Measurements from ENCODE around the gene LCN10.
"Not testable (repeated sequence)": the region's sequence is repeated elsewhere in the genome, so short reads cannot be mapped to it uniquely, and the experiment has no call there.

LCN10 gene

DNA sequence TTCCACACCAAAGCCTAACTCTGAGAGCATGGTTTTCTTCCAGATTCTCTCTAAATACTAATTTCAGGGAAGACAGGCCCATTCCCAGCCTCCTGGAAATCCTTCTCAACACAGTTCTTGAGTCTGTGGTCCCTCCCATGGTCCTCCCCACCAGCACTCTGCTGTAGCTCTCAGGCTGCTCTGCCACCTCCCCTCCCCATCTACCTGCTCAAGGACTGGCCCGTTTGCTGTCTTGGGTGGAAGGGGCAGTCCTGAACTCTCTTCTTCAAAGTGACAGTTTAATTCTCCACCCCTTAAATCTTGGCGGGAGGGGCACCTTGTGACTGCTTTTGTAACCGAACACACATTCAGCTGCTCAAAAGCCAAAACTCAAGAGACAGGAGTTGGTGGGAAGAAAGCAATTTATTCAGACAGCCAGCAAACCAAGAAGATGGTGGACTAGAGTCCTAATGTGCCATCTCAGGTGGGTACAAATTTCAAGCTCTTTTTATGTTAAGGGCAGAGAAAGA is 29.2 kb upstream of the LCN10 start:
- DNase-seq: no peak

DNA sequence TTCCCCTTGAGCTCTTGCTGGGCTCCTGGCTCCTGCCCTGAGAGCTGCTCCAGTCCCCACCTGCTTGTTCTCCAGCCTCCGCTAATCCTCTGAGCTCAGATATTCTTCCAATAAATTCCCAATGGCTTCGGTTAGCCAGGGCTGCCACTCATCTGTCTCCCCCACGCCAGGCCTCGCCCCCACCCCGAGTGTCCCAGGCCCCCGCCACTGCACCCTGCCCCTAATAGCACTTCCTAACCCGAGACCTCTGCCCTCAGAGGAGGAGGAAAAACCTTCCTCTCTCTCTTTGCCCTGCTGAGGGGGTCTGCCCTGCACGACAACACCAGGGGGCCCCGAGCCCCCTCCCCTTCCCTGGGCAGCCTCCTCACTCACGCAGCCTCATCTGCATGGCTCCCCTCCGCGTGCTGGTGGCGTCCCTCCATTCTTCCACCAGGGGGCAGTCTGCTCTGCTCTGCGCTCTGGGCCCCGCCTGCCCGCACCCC is 27.0 kb upstream of the LCN10 start:
- DNase-seq: peak; percentile 36

DNA sequence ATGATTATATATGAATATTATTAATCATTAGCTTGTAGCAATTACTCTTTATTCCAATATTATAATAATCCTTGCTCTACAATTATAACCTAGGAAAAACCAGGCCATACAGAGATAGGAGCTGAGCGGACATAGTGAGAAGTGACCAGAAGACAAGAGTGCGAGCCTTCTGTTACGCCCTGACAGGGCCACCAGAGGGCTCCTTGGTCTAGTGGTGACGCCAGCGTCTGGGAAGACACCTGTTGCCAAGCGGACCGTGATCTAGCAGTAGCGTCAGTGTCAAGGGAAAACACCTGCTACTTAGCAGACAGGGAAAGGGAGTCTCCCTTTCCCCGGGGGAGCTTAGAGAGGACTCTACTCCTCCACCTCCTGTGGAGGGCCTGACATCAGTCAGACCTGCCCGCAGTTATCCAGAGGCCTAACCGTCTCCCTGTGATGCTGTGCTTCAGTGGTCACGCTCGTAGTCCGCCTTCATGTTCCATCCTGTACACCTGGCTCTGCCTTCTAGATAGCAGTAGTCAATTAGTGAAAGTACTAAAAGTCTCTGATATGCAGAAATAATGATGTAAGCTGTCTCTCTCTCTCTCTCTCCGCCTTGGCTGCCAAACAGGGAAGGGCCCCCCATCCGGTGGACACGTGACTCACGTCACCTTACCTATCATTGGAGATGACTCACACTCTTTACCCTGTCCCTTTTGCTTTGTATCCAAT is 23.8 kb upstream of the LCN10 start:
- peak; percentile 32 for DNase-seq

- not testable (repeated sequence) for DNase-seq
Measured at GRCh38 chr9:136765745-136766409, 23.1 kb upstream of the LCN10 start.

DNA sequence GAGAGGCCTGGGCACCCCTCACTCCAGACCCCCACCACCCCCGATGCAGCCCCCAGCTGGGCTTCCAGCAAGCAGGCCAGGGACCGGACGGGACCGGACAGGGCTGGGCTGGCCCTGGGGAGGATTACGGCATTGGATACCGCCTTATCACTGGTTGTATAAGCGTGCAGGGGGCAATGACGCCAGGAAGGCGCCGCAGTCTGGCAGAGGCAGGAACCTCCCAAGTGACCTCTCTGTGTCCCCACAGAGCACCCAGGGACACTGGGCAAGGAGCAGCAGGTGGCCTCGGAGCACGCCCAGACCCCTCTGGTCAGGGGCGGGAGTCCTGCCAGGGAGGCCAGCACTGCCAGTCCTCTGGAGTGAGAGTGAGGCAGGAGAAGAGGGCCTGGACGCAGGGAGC is 22.3 kb upstream of the LCN10 start:
- no peak for DNase-seq

DNA sequence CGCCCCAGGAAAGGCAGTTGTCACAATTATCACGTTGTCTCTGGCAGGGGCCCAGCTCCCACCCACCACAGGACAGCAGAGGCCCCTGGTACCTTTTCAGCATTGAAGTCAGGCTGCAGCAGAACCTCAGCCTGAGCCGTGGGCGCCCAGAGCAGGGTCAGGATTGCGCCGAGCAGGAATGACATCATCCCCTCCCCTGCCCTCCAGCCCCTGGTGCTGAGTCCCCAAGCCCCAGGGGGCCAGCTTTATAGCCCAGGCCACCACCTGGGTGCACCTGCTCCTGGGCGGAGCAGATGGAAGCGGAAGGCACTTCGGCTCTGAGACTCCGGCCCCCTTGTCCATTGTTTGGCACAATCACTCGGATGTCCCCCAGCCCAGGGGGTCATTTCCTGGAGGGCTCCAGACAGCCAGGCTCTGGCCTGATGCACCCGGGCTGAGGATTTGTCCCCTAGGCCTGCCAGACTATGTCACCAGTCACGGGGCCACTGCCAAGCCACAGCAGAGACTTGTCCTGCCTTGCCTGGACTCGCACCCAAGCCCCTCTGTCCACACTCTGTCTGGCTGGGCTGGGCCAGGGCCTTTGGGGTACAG is 21.7 kb upstream of the LCN10 start, which contains the start of gene LCN15:
LCN15 (minus strand) TSS at position 218 of the 591 bp plus-strand sequence; CDS start at position 188, 30 bp downstream.
- DNase-seq: no peak

- DNase-seq: no peak
Measured at GRCh38 chr9:136763649-136764035, 20.9 kb upstream of the LCN10 start.

- DNase-seq: no peak
Measured at GRCh38 chr9:136762915-136763648, 20.3 kb upstream of the LCN10 start.

DNA sequence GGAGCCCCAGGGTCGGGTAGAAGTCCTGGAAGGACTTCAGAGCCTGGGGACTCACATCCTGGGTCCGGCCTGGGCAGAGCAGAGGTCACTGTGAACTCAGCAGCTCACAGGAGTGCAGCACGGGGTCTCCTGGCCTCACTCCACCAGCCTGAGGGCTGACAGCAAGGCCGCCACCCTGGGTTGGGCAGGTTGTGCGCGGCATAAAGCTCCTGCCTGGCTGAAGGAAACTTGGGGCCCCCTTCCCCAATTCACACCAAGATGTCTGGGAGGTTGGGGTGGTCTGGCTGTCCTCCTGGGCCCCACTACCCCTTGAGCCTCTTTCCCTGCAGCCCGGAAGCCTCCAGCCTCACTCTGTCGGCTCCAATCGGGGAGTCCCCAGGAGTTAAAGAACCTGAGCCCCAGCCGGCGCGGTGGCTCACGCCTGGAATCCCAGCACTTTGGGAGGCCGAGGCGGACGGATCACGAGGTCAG is 19.5 kb upstream of the LCN10 start:
- no peak for DNase-seq

GRCh38 chr9:136761545-136761981 is 18.8 kb upstream of the LCN10 start:
- no peak for DNase-seq

GRCh38 chr9:136760834-136761544 is 18.2 kb upstream of the LCN10 start:
- DNase-seq: not testable (repeated sequence)

GRCh38 chr9:136760424-136760823 is 17.7 kb upstream of the LCN10 start:
- DNase-seq: no peak

GRCh38 chr9:136759436-136760325 is 16.9 kb upstream of the LCN10 start:
- DNase-seq: no peak

DNA sequence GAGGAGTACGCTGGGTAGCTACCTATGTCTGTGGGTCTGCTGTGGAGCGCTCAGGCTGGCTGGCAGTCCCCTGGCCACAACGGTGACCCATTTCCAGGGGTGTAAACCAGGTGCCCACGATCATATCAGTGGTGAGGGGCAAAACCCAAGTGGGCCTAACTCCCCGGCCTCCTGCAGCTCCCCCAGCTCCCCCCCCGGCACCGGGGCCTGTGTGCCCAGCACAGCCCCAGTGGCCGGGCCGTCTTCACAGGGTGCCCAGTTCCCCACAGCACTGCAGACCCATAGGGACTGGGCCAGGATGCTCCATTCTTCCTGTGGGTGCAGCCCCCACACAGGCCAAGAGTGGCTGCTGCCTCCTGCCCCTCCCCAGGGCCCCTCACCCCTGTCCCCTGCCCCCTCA is 16.3 kb upstream of the LCN10 start:
- DNase-seq: no peak

- no peak for DNase-seq
Measured at GRCh38 chr9:136757751-136758140, 15.0 kb upstream of the LCN10 start.

- DNase-seq: no peak
Measured at GRCh38 chr9:136757328-136757727, 14.6 kb upstream of the LCN10 start.

GRCh38 chr9:136756836-136757235 is 14.1 kb upstream of the LCN10 start:
- no peak for DNase-seq

GRCh38 chr9:136756134-136756438 is 13.3 kb upstream of the LCN10 start:
- DNase-seq: no peak

DNA sequence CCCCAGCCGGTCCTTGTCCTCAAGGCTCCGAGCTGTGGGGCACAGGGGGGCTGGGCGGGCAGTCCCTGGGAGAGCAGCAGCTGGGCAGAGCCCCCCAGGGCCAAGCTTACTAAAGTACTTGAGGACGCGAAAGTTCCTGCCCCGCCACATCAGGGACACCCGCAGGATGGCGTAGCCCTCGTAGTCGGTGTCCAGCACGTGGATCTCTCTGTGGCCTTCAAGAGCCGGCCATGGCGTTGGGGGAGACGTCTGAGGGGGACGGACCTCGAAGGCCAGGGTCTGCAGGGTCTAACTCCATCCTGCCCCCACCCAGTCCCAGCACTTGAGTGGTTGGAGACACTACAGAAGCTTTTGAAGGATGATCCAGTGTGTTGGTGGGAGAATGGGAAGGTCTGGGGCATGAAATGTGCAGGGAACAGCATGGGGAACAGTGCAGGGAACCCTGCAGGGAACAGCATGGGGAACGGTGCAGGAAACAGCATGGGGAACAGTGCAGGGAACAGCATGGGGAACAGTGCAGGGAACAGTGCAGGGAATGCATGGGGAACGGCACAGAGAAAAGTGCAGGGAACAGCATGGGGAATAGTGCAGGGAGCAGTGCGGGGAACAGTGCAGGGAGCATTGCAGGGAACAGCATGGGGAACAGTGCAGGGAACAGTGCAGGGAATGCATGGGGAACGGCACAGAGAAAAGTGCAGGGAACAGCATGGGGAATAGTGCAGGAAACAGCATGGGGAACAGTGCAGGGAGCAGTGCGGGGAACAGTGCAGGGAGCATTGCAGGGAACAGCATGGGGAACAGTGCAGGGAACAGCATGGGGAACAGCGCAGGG is 12.8 kb upstream of the LCN10 start:
- not testable (repeated sequence) for DNase-seq

- no peak for DNase-seq
Measured at GRCh38 chr9:136754626-136755301, 12.0 kb upstream of the LCN10 start.
